Lower lobe of right lung (tissue), 2 donors: ENCODE data around the gene ZCCHC3. TPM values are rescaled to one million over a fixed set of nuclear protein-coding genes. Genes with fewer than 3 reads are reported as not detected.

Experiments used
- ATAC-seq, 2 donors: fragments of 200-7000 bp; cut with Tn5 transposase; one replicate each; pipeline ENCODE4 v1.9.1; 2020 to 2022; ENCODE audit warnings: mild to moderate bottlenecking in 2 of 2, moderate library complexity in 2 of 2
- DNase-seq: peaks from one replicate; pipeline ENCODE4 v3.0.0-alpha.2; 2020
- H3K27ac ChIP-seq: fragments of 200-600 bp; one replicate; pipeline ENCODE4 v1.8.0; 2022
- H3K27me3 ChIP-seq: fragments of 200-600 bp; one replicate; pipeline ENCODE4 v1.8.0; 2022; ENCODE audit warnings: low read depth
- H3K36me3 ChIP-seq: fragments of 200-600 bp; one replicate; pipeline ENCODE4 v1.8.0; 2022; ENCODE audit warnings: mild to moderate bottlenecking
- H3K4me1 ChIP-seq: fragments of 200-600 bp; one replicate; pipeline ENCODE4 v1.8.0; 2022
- H3K4me3 ChIP-seq: fragments of 200-600 bp; one replicate; pipeline ENCODE4 v1.8.0; 2022; ENCODE audit warnings: mild to moderate bottlenecking
- H3K9me3 ChIP-seq: fragments of 200-600 bp; one replicate; pipeline ENCODE4 v1.8.0; 2022
- intact Hi-C: fragments of 100-400 bp; cut with DNase I; formaldehyde crosslinking; loops from one replicate; pipeline ENCODE4 v1.11.0; 2022
- total RNA-seq: library from RNA; stranded (reverse); fragmentation: NEBNext Ultra II Directional; extraction: Animal tissue kit (Norgen Biotek cat#: 25700); gene quantifications from one replicate; pipeline ENCODE4 v1.2.1, GENCODE V29; 2021
- TF ChIP-seq, protein P1 (sequence below): fragments of 200-600 bp; IDR thresholded peaks from one replicate; pipeline ENCODE4 v1.8.0; 2022; ENCODE audit warnings: antibody characterized with exemption, mild to moderate bottlenecking
- donor health status: DM: no; HTN: yes; CAD: no; lungs with severe emphysema.

Gene ZCCHC3
- total RNA-seq, 1 donor from 2014 or later, result 15.6 TPM

GRCh38 chr20:295804-296203 lies 1.6 kb upstream of the ZCCHC3 start:
- Histone ChIP-seq H3K9me3 (no peaks in the 10 kb centered on the region), H3K4me3 (no peak overlapping the region), H3K36me3 (no peaks in the 10 kb centered on the region), H3K27ac (no peak overlapping the region), H3K27me3 (no peaks in the 10 kb centered on the region), H3K4me1 (peaks cover 39% of the 10 kb centered on the region)
- DNase-seq, result no peak
- intact Hi-C loops, result no loop called here
- ATAC-seq, result no peak
- TF ChIP-seq, protein P1, sequence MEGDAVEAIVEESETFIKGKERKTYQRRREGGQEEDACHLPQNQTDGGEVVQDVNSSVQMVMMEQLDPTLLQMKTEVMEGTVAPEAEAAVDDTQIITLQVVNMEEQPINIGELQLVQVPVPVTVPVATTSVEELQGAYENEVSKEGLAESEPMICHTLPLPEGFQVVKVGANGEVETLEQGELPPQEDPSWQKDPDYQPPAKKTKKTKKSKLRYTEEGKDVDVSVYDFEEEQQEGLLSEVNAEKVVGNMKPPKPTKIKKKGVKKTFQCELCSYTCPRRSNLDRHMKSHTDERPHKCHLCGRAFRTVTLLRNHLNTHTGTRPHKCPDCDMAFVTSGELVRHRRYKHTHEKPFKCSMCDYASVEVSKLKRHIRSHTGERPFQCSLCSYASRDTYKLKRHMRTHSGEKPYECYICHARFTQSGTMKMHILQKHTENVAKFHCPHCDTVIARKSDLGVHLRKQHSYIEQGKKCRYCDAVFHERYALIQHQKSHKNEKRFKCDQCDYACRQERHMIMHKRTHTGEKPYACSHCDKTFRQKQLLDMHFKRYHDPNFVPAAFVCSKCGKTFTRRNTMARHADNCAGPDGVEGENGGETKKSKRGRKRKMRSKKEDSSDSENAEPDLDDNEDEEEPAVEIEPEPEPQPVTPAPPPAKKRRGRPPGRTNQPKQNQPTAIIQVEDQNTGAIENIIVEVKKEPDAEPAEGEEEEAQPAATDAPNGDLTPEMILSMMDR, result no peak

DNA sequence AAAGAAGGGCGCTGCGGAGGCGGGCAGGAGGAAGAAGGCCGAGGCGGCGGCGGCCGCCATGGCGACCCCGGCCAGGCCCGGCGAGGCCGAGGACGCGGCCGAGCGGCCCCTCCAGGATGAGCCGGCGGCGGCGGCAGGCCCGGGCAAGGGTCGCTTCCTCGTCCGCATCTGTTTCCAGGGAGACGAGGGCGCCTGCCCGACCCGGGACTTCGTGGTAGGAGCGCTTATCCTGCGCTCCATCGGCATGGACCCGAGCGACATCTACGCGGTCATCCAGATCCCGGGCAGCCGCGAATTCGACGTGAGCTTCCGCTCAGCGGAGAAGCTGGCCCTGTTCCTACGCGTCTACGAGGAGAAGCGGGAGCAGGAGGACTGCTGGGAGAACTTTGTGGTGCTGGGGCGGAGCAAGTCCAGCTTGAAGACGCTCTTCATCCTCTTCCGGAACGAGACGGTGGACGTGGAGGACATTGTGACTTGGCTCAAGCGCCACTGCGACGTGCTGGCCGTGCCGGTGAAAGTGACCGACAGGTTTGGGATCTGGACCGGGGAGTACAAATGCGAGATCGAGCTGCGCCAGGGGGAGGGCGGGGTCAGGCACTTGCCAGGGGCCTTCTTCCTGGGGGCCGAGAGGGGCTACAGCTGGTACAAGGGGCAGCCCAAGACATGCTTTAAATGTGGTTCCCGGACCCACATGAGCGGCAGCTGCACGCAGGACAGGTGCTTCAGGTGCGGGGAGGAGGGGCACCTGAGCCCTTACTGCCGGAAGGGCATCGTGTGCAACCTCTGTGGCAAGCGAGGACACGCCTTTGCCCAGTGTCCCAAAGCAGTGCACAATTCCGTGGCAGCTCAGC lies 780 bp downstream of the ZCCHC3 start:
- TF ChIP-seq, protein P1, result no peak
- H3K27me3 ChIP-seq, result no peaks in the 10 kb centered on the region
- peak; percentile 72 to 78 for ATAC-seq
- H3K9me3 ChIP-seq, result no peaks in the 10 kb centered on the region
- H3K4me3 ChIP-seq, result peak overlapping the region; percentile 76
- H3K27ac ChIP-seq, result peak overlapping the region; percentile 99
- H3K4me1 ChIP-seq, result peaks cover 44% of the 10 kb centered on the region
- peak; percentile 85 for DNase-seq
- intact Hi-C loops, result no loop called here
- no peaks in the 10 kb centered on the region for H3K36me3 ChIP-seq

DNA sequence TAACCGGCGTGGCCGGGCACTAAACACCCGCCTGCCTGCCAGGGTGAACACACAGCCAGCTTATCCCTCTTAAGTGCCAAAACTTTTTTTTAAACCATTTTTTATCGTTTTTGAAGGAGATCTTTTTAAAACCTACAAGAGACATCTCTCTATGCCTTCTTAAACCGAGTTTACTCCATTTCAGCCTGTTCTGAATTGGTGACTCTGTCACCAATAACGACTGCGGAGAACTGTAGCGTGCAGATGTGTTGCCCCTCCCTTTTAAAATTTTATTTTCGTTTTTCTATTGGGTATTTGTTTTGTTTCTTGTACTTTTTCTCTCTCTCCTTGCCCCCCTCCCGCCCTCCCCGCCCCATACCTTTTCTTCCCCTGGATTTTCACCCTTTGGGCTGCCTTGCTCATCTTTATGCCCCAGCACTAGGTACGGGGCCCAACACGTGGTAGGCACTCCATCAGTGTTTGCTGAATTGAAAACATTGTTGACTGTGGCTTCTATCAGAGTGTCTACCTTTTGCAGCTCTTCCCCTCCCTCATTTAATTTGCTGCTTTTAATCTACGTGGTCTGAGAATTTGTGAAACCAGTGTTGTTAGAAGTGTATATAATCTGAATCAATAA lies 1.5 kb downstream of the ZCCHC3 start:
- Histone ChIP-seq H3K27me3 (no peaks in the 10 kb centered on the region), H3K36me3 (no peaks in the 10 kb centered on the region), H3K27ac (peak overlapping the region; percentile 99), H3K9me3 (no peaks in the 10 kb centered on the region), H3K4me3 (peak overlapping the region; percentile 76), H3K4me1 (peaks cover 44% of the 10 kb centered on the region)
- ATAC-seq (no peak), DNase-seq (no peak)
- intact Hi-C loops, result no loop called here
- TF ChIP-seq, protein P1, result no peak

DNA sequence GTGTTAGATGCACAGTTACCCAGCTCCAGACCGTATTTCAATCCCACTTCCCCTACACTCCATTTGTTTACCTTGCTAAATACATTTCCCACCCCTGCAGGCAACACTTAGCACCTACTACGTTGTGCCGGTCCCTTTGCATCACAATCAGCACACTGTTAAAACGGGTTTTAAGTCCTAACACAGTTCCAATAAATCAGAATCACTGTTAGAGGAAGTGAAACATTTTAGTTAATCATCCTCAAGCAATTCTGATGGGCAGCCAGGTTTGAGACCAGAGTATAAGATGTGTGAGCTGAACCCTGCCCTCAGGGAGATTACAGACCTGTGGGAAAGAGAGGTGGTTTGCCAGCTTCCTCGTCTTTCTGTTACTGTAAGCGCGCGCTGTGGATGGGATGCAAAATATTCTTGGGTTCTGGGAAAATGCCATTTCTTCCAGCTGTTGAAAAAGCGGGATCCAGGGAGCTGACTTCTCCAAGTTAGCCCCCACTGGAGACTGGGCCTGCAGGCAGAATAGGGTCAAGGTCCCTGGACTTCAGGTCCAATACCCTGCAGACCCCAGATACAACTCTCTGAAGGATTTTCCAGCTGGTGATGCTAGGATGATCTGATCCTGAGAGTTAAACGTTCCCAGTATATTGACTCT lies 3.1 kb downstream of the ZCCHC3 start:
- TF ChIP-seq, protein P1, result no peak
- ATAC-seq (no peak), DNase-seq (no peak)
- Histone ChIP-seq H3K4me1 (peaks cover 44% of the 10 kb centered on the region), H3K27ac (peak overlapping the region; percentile 19), H3K27me3 (no peaks in the 10 kb centered on the region), H3K36me3 (no peaks in the 10 kb centered on the region), H3K9me3 (no peaks in the 10 kb centered on the region), H3K4me3 (peak overlapping the region; percentile 76)
- intact Hi-C loops, result no loop called here

- ATAC-seq (no peak), DNase-seq (no peak)
- no peaks in the 10 kb centered on the region for H3K9me3 ChIP-seq
- H3K4me3 ChIP-seq, result no peak overlapping the region
- no peak overlapping the region for H3K27ac ChIP-seq
- intact Hi-C loops, result no loop called here
- H3K4me1 ChIP-seq, result peaks cover 36% of the 10 kb centered on the region
- no peaks in the 10 kb centered on the region for H3K27me3 ChIP-seq
- TF ChIP-seq, protein P1, result no peak
- no peaks in the 10 kb centered on the region for H3K36me3 ChIP-seq
These were observed 4.8 kb downstream of the ZCCHC3 start for GRCh38 chr20:301886-302848.
